GM12872 (cell line): ENCODE measurements around the gene GGT6.

Experiments used
- CTCF ChIP-seq: IDR thresholded peaks from 3 replicates; pipeline ENCODE4 v1.5.1; 2011; ENCODE audit warnings: low read depth, mild to moderate bottlenecking, low read length, moderate library complexity; ENCODE audit not compliant: insufficient read depth

GGT6 gene

GRCh38 chr17:4576729-4577322, 16.4 kb upstream of the GGT6 start:
- no peak for TF ChIP-seq CTCF

GRCh38 chr17:4576161-4576558, 15.8 kb upstream of the GGT6 start:
- no peak for TF ChIP-seq CTCF

GRCh38 chr17:4574448-4575045, 14.2 kb upstream of the GGT6 start:
- no peak for TF ChIP-seq CTCF

GRCh38 chr17:4573669-4574068, 13.3 kb upstream of the GGT6 start:
- TF ChIP-seq CTCF, result no peak

- TF ChIP-seq CTCF, result no peak
Observed at GRCh38 chr17:4573115-4573514, 12.7 kb upstream of the GGT6 start.

GRCh38 chr17:4572131-4572530, 11.8 kb upstream of the GGT6 start:
- TF ChIP-seq CTCF, result no peak

- TF ChIP-seq CTCF, result no peak
Observed at GRCh38 chr17:4569591-4569990, 9.2 kb upstream of the GGT6 start.

GRCh38 chr17:4566785-4567184, 6.4 kb upstream of the GGT6 start:
- TF ChIP-seq CTCF, result peak; percentile 82
